Endothelial cell (in vitro differentiated cells): ENCODE measurements around the gene URB1. TPM values are rescaled to one million over a fixed set of nuclear protein-coding genes. Genes with fewer than 3 reads are reported as not detected.
"Not testable (repeated sequence)": the region's sequence is repeated elsewhere in the genome, so short reads cannot be mapped to it uniquely, and the experiment has no call there.

Source experiments
- DNase-seq: peaks from one replicate; pipeline ENCODE4 v3.0.0; 2021; ENCODE audit warnings: low spot score
- H3K27ac Mint-ChIP-seq: one replicate; pipeline ENCODE4 v1.8.0; 2021; ENCODE audit warnings: mixed read lengths, inconsistent platforms; ENCODE audit not compliant: unreplicated experiment
- H3K27me3 Mint-ChIP-seq: one replicate; pipeline ENCODE4 v1.8.0; 2021; ENCODE audit warnings: mild to moderate bottlenecking, moderate library complexity, mixed read lengths, inconsistent platforms; ENCODE audit not compliant: unreplicated experiment
- H3K36me3 Mint-ChIP-seq: one replicate; pipeline ENCODE4 v1.8.0; 2021; ENCODE audit warnings: mild to moderate bottlenecking, low read depth, mixed read lengths, inconsistent platforms; ENCODE audit not compliant: unreplicated experiment
- H3K4me1 Mint-ChIP-seq: one replicate; pipeline ENCODE4 v1.8.0; 2021; ENCODE audit warnings: mild to moderate bottlenecking, mixed read lengths, inconsistent platforms; ENCODE audit not compliant: unreplicated experiment
- H3K4me3 Mint-ChIP-seq: one replicate; pipeline ENCODE4 v1.8.0; 2021; ENCODE audit warnings: mild to moderate bottlenecking, mixed read lengths, inconsistent platforms; ENCODE audit not compliant: unreplicated experiment
- H3K9me3 Mint-ChIP-seq: one replicate; pipeline ENCODE4 v1.8.0; 2021; ENCODE audit warnings: mixed read lengths, inconsistent platforms; ENCODE audit not compliant: unreplicated experiment
- CTCF ChIP-seq: fragments of 200-600 bp; sonication (generic); IDR thresholded peaks from one replicate; pipeline ENCODE4 v1.5.0; 2021; ENCODE audit warnings: antibody characterized with exemption; ENCODE audit not compliant: unreplicated experiment
- total RNA-seq: library from RNA; stranded (reverse); fragmentation: NEBNext Ultra II Directional; extraction: Animal tissue kit (Norgen Biotek cat#: 25700); gene quantifications from one replicate; pipeline ENCODE4 v1.2.1, GENCODE V29; 2021; ENCODE audit not compliant: unreplicated experiment

Gene URB1
- total RNA-seq, 1 donor from 2014 or later = 10.6 TPM

GRCh38 chr21:32312976-32313375, 79.8 kb downstream of the URB1 start:
- H3K27ac Mint-ChIP-seq = no peak overlapping the region

GRCh38 chr21:32312326-32312725, 80.5 kb downstream of the URB1 start:
- no peaks in the 10 kb centered on the region for H3K9me3 Mint-ChIP-seq
- H3K4me3 Mint-ChIP-seq = no peak overlapping the region
- H3K4me1 Mint-ChIP-seq = peaks cover 12% of the 10 kb centered on the region
- no peak for DNase-seq
- no peaks in the 10 kb centered on the region for H3K27me3 Mint-ChIP-seq
- H3K27ac Mint-ChIP-seq = no peak overlapping the region
- TF ChIP-seq CTCF = no peak
- H3K36me3 Mint-ChIP-seq = peaks cover 11% of the 10 kb centered on the region

More at GRCh38 chr21:32312976-32313375, 79.8 kb downstream of the URB1 start:
- no peak for TF ChIP-seq CTCF
- Mint-ChIP-seq H3K4me3 (no peak overlapping the region), H3K36me3 (peaks cover 11% of the 10 kb centered on the region), H3K4me1 (peaks cover 12% of the 10 kb centered on the region), H3K9me3 (no peaks in the 10 kb centered on the region), H3K27me3 (no peaks in the 10 kb centered on the region)
- no peak for DNase-seq

DNA sequence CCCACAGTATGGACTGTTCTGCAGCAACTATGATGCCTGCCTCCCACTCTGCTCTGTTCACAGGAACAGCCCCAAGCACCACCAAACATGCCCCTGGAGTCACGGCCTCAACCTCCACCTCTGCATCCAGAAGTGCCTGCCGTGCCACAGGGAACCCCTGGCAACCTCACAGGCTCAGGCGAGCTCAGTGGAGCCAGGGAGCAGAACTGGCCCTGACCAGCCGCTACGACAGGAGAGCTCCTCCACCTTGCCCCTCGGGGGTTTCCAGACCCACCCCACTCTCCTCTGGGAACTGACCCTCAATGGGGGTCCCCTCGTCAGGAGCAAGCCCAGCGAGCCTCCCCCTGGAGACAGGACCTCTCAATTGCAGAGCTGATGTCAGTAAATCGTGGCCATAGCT, 81.2 kb downstream of the URB1 start:
- no peaks in the 10 kb centered on the region for H3K27me3 Mint-ChIP-seq
- TF ChIP-seq CTCF = no peak
- no peak for DNase-seq
- peaks cover 7% of the 10 kb centered on the region for H3K36me3 Mint-ChIP-seq
- H3K27ac Mint-ChIP-seq = no peak overlapping the region
- peaks cover 14% of the 10 kb centered on the region for H3K4me1 Mint-ChIP-seq
- H3K4me3 Mint-ChIP-seq = no peak overlapping the region
- H3K9me3 Mint-ChIP-seq = no peaks in the 10 kb centered on the region

DNA sequence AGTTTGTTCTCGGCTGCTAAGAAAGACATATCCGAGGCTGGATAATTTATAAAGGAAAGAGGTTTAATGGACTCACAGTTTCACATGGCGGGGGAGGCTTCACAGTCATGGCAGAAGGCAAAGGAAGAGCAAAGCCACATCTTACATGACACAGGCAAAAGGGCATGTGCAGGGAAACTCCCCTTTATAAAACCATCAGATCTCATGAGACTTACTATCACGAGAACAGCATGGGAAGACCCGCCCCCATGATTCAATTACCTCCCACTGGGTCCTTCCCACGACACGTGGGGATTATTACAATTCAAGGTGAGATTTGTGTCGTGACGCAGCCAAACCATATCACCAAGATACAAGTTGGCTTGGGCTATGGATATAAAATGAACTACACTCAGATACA, 81.8 kb downstream of the URB1 start:
- DNase-seq, H3K27ac Mint-ChIP-seq, H3K36me3 Mint-ChIP-seq, H3K9me3 Mint-ChIP-seq, H3K27me3 Mint-ChIP-seq, H3K4me3 Mint-ChIP-seq: not testable (repeated sequence)
- peaks cover 19% of the 10 kb centered on the region for H3K4me1 Mint-ChIP-seq

DNA sequence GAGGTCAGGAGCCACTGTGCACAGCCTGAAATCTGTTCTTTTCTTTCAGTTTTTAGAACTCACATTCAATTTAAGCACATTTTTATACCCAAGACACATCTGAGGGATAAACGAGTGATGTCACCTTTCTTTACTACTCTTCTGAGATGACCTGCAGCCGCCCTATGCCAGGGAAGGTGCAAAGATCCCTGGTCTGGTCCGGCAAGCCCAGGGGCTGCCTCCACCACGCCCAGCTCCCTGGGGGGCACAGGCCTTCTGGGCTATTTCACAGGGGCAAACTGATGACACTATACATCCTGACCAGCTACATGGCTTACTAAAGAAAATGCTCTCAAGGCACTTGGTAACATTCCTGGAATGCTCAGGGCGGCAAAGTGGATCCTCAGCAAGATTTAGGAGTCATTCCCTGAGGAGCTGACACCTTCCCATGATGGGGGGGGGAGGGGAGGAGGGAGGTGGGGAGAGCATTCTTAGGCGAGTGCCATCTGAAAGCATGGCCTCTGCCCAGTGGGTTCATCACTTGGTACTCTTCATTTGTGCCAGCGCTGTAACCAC, 82.8 kb downstream of the URB1 start:
- DNase-seq = no peak
- H3K27ac Mint-ChIP-seq = no peak overlapping the region
- no peaks in the 10 kb centered on the region for H3K27me3 Mint-ChIP-seq
- peaks cover 22% of the 10 kb centered on the region for H3K4me1 Mint-ChIP-seq
- peaks cover 7% of the 10 kb centered on the region for H3K36me3 Mint-ChIP-seq
- no peaks in the 10 kb centered on the region for H3K9me3 Mint-ChIP-seq
- no peak for TF ChIP-seq CTCF
- H3K4me3 Mint-ChIP-seq = no peak overlapping the region
